Islet of Langerhans (tissue), 1 donor: ENCODE measurements around the gene DBN1.

Source experiments
- FAIRE-seq: peaks from one replicate; lab custom pipeline; 2011; peaks lifted over from hg19 to GRCh38; lab: Jason Lieb, UNC

DBN1 gene

GRCh38 chr5:177473443-177474001, at the start of gene DBN1:
Gene DBN1, minus strand, starts transcription at chr5:177473634. Its CDS starts 113 bp downstream, at chr5:177473521.
- FAIRE-seq, result no peak

- FAIRE-seq, result no peak
These were observed 47.6 kb upstream of the DBN1 start for GRCh38 chr5:177520916-177521513.

- FAIRE-seq, result no peak
These were observed 46.8 kb upstream of the DBN1 start for GRCh38 chr5:177520271-177520670.

GRCh38 chr5:177519463-177520235, 46.2 kb upstream of the DBN1 start:
- FAIRE-seq, result no peak

GRCh38 chr5:177516601-177517568, 43.5 kb upstream of the DBN1 start, which contains the start of gene DDX41:
Gene DDX41, minus strand, starts transcription at chr5:177516961. Its CDS starts 16 bp downstream, at chr5:177516945.
- peak; percentile 80 for FAIRE-seq

- no peak for FAIRE-seq
These were observed 42.1 kb upstream of the DBN1 start for GRCh38 chr5:177515580-177515979.

GRCh38 chr5:177514541-177514940, 41.1 kb upstream of the DBN1 start:
- FAIRE-seq, result no peak

- FAIRE-seq, result no peak
These were observed 40.1 kb upstream of the DBN1 start for GRCh38 chr5:177513500-177513899.

GRCh38 chr5:177512736-177513380, 39.4 kb upstream of the DBN1 start:
- FAIRE-seq, result no peak

GRCh38 chr5:177511796-177512675, 38.6 kb upstream of the DBN1 start:
- FAIRE-seq, result no peak

- FAIRE-seq, result no peak
These were observed 37.7 kb upstream of the DBN1 start for GRCh38 chr5:177511181-177511580.

- no peak for FAIRE-seq
These were observed 37.2 kb upstream of the DBN1 start for GRCh38 chr5:177510567-177511053.

GRCh38 chr5:177509991-177510566, 36.6 kb upstream of the DBN1 start:
- no peak for FAIRE-seq

- no peak for FAIRE-seq
These were observed 36.0 kb upstream of the DBN1 start, which contains the start of gene DOK3 for GRCh38 chr5:177509381-177509951. Gene DOK3, minus strand, starts transcription at chr5:177509826. Its CDS starts 286 bp downstream, at chr5:177509540.

GRCh38 chr5:177508837-177509236, 35.4 kb upstream of the DBN1 start:
- no peak for FAIRE-seq

GRCh38 chr5:177508221-177508611, 34.8 kb upstream of the DBN1 start:
- FAIRE-seq, result no peak

GRCh38 chr5:177507596-177508220, 34.3 kb upstream of the DBN1 start:
- no peak for FAIRE-seq

- FAIRE-seq, result no peak
These were observed 33.7 kb upstream of the DBN1 start for GRCh38 chr5:177507165-177507564.

- FAIRE-seq, result no peak
These were observed 31.6 kb upstream of the DBN1 start for GRCh38 chr5:177505075-177505474.
